Neural progenitor cell (in vitro differentiated cells): ENCODE data around the gene CCL16.
"Not testable (repeated sequence)": the region's sequence is repeated elsewhere in the genome, so short reads cannot be mapped to it uniquely, and the experiment has no call there.

Source experiments
- CTCF ChIP-seq: fragments of 200-600 bp; sonication (generic); IDR thresholded peaks from 2 replicates; pipeline ENCODE4 v1.5.1; 2017; ENCODE audit warnings: antibody characterized with exemption, mild to moderate bottlenecking
- EZH2 ChIP-seq: fragments of 200-600 bp; sonication (generic); IDR thresholded peaks from 2 replicates; pipeline ENCODE4 v1.6.1; 2017; ENCODE audit warnings: antibody characterized with exemption, mild to moderate bottlenecking, moderate library complexity
- EZH2phosphoT487 ChIP-seq: fragments of 200-600 bp; sonication (generic); IDR thresholded peaks from 2 replicates; pipeline ENCODE4 v1.6.1; 2017; ENCODE audit warnings: antibody characterized with exemption

- TF ChIP-seq CTCF, EZH2phosphoT487, EZH2: not testable (repeated sequence)
Measured at GRCh38 chr17:36015895-36016294, 34.6 kb upstream of the CCL16 start.
